K562 treated with DMSO at 1 percent for 12 hours (cell line): ENCODE data around the gene FAN1. TPM values are rescaled to one million over a fixed set of nuclear protein-coding genes. Genes with fewer than 3 reads are reported as not detected.

Source experiments
- total RNA-seq: library from RNA; unstranded; fragments of 300-600 nt; gene quantifications from 2 replicates; pipeline ENCODE4 v1.2.3, GENCODE V29; 2022; ENCODE audit not compliant: insufficient read depth

The FAN1 gene
- total RNA-seq = 3.2 and 10.6 TPM in 2 replicates

GRCh38 chr15:30903497-30904187 is at the start of gene FAN1:
Gene FAN1, plus strand, starts transcription at chr15:30903915. Its CDS starts 749 bp downstream, at chr15:30904664.

DNA sequence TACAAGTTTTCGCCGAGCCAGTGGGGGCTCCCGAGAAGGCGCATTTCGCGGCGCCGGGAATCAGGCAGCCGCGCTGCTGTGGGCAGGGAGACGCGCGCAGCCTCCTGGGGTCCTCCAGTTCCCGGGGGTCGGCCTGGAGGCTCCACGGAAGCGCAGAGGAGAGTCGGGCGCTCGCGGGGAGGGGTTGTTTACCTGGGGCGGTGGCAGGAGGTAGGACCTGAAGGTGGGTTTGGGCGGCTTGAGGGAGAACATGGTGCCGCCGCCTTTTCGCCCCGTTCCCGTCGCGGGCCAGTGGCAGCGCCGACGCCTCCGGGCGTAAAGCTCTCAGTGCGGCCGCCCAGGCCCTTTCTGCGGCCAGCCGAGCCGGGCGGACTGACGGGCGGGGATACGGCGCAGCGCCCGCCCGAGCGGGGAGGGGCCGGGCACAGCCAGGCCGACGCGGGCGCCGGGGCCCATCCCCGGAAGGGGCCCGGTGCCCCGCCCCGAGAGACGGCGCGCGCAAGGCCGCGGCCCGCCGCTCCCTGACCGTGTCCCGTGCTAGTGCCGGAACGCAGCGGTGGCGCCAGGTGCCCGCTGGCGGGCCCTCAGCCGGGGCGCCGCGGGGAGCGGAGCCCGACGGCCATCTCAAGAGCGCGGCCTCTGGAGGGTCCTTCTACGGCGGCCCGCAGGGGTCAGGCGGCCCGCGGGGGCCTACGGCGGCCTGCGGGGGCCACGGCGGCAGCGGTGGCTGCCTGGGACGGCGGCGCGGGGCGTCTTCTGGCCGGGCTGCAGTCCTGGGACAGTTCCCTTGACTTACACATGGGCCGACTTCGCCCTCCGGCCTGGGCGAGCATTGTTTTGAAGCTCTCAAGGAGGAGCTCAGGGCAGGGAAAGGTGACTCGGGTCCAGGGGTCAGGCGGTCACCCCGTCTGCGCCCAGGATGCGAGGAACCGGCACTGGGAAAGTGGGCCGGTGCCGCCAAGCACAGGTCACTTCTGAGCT is 87.8 kb downstream of the FAN1 start, which contains the start of gene MTMR10:
TSS of gene MTMR10 (minus strand) at position 374 of the 981 bp plus-strand sequence. CDS start at position 252, 122 bp downstream.

Other genes with a start within 250 kb of the FAN1 start
- gene MTMR10, start 87.7 kb downstream of the FAN1 start, total RNA-seq = 1.1 and 4.9 TPM in 2 replicates
- gene TRPM1, start 197.8 kb downstream of the FAN1 start, total RNA-seq = not detected in 2 replicates